ENCODE data around the gene CST7.

- no peak for TF ChIP-seq POLR2A (IDR thresholded peaks at IDR 0.05; ENCODE audit: extremely low read depth, insufficient read length)
- no peak for TF ChIP-seq CTCF (IDR thresholded peaks at IDR 0.05; ENCODE audit: low read depth, low read length)
- TF ChIP-seq MYC (IDR thresholded peaks at IDR 0.05; ENCODE audit: low read depth, low read length): no peak
These were observed 11.3 kb downstream of the CST7 start for GRCh38 chr20:24960302-24960801.

All from NB4 (cell line).